ENCODE data around the gene RGL2.

Gene RGL2

GRCh38 chr6:33335916-33336315 lies 37.2 kb upstream of the RGL2 start:
- no peak for ATAC-seq (ENCODE audit: insufficient read depth, low read depth)
- Histone ChIP-seq H3K79me2 (ENCODE audit: insufficient read depth, low read length) (no peaks in the 10 kb centered on the region), H3K36me3 (ENCODE audit: insufficient read depth, low read length) (no peaks in the 10 kb centered on the region), H3K4me2 (ENCODE audit: insufficient read depth, low read length) (no peak overlapping the region), H3K4me3 (ENCODE audit: low read depth in 1 of 2, low read length in 2 of 2) (no peak overlapping the region), H3K9me3 (ENCODE audit: insufficient read depth, low read length, severe bottlenecking) (no peaks in the 10 kb centered on the region), H3K27me3 (ENCODE audit: insufficient read depth, low read length, poor library complexity) (no peaks in the 10 kb centered on the region), H2AFZ (ENCODE audit: low read depth, low read length) (no peak overlapping the region), H4K20me1 (ENCODE audit: insufficient read depth, low read length) (no peaks in the 10 kb centered on the region), H3K4me1 (ENCODE audit: insufficient read depth, low read length) (no peaks in the 10 kb centered on the region), H3K27ac (ENCODE audit: low read length) (no peak overlapping the region), H3K9ac (ENCODE audit: low read depth, low read length) (no peak overlapping the region)
- TF ChIP-seq CTCF (IDR thresholded peaks at IDR 0.05; ENCODE audit: borderline replicate concordance, extremely low read depth, low read length, poor library complexity, severe bottlenecking) (no peak), EZH2 (IDR thresholded peaks at IDR 0.05; ENCODE audit: borderline replicate concordance, low read depth, low read length, severe bottlenecking) (no peak)
- DNase-seq = no peak

GRCh38 chr6:33333666-33334065 lies 34.9 kb upstream of the RGL2 start:
- ATAC-seq (ENCODE audit: insufficient read depth, low read depth) (no peak), DNase-seq (no peak)
- TF ChIP-seq EZH2 (IDR thresholded peaks at IDR 0.05; ENCODE audit: borderline replicate concordance, low read depth, low read length, severe bottlenecking) (no peak), CTCF (IDR thresholded peaks at IDR 0.05; ENCODE audit: borderline replicate concordance, extremely low read depth, low read length, poor library complexity, severe bottlenecking) (no peak)
- Histone ChIP-seq H3K4me3 (ENCODE audit: low read depth in 1 of 2, low read length in 2 of 2) (no peak overlapping the region), H3K36me3 (ENCODE audit: insufficient read depth, low read length) (no peaks in the 10 kb centered on the region), H3K27me3 (ENCODE audit: insufficient read depth, low read length, poor library complexity) (no peaks in the 10 kb centered on the region), H3K4me1 (ENCODE audit: insufficient read depth, low read length) (no peaks in the 10 kb centered on the region), H3K4me2 (ENCODE audit: insufficient read depth, low read length) (no peak overlapping the region), H3K27ac (ENCODE audit: low read length) (no peak overlapping the region), H4K20me1 (ENCODE audit: insufficient read depth, low read length) (no peaks in the 10 kb centered on the region), H3K79me2 (ENCODE audit: insufficient read depth, low read length) (no peaks in the 10 kb centered on the region), H2AFZ (ENCODE audit: low read depth, low read length) (no peak overlapping the region), H3K9ac (ENCODE audit: low read depth, low read length) (no peak overlapping the region), H3K9me3 (ENCODE audit: insufficient read depth, low read length, severe bottlenecking) (no peaks in the 10 kb centered on the region)

GRCh38 chr6:33330736-33331135 lies 32.0 kb upstream of the RGL2 start:
- no peak for DNase-seq
- Histone ChIP-seq H3K27me3 (ENCODE audit: insufficient read depth, low read length, poor library complexity) (no peaks in the 10 kb centered on the region), H2AFZ (ENCODE audit: low read depth, low read length) (no peak overlapping the region), H3K4me2 (ENCODE audit: insufficient read depth, low read length) (no peak overlapping the region), H3K9me3 (ENCODE audit: insufficient read depth, low read length, severe bottlenecking) (no peaks in the 10 kb centered on the region), H3K36me3 (ENCODE audit: insufficient read depth, low read length) (no peaks in the 10 kb centered on the region), H4K20me1 (ENCODE audit: insufficient read depth, low read length) (no peaks in the 10 kb centered on the region), H3K4me3 (ENCODE audit: low read depth in 1 of 2, low read length in 2 of 2) (no peak overlapping the region), H3K79me2 (ENCODE audit: insufficient read depth, low read length) (no peaks in the 10 kb centered on the region), H3K9ac (ENCODE audit: low read depth, low read length) (no peak overlapping the region), H3K27ac (ENCODE audit: low read length) (no peak overlapping the region), H3K4me1 (ENCODE audit: insufficient read depth, low read length) (no peaks in the 10 kb centered on the region)
- no peak for ATAC-seq (ENCODE audit: insufficient read depth, low read depth)
- no peak for TF ChIP-seq EZH2 (IDR thresholded peaks at IDR 0.05; ENCODE audit: borderline replicate concordance, low read depth, low read length, severe bottlenecking)
- TF ChIP-seq CTCF (IDR thresholded peaks at IDR 0.05; ENCODE audit: borderline replicate concordance, extremely low read depth, low read length, poor library complexity, severe bottlenecking) = no peak

- no peak for TF ChIP-seq CTCF (IDR thresholded peaks at IDR 0.05; ENCODE audit: borderline replicate concordance, extremely low read depth, low read length, poor library complexity, severe bottlenecking)
- TF ChIP-seq EZH2 (IDR thresholded peaks at IDR 0.05; ENCODE audit: borderline replicate concordance, low read depth, low read length, severe bottlenecking) = no peak
- Histone ChIP-seq H4K20me1 (ENCODE audit: insufficient read depth, low read length) (no peaks in the 10 kb centered on the region), H3K27ac (ENCODE audit: low read length) (no peak overlapping the region), H3K36me3 (ENCODE audit: insufficient read depth, low read length) (no peaks in the 10 kb centered on the region), H3K4me3 (ENCODE audit: low read depth in 1 of 2, low read length in 2 of 2) (no peak overlapping the region), H3K27me3 (ENCODE audit: insufficient read depth, low read length, poor library complexity) (no peaks in the 10 kb centered on the region), H3K4me1 (ENCODE audit: insufficient read depth, low read length) (peaks cover 4% of the 10 kb centered on the region), H3K79me2 (ENCODE audit: insufficient read depth, low read length) (no peaks in the 10 kb centered on the region), H3K9ac (ENCODE audit: low read depth, low read length) (no peak overlapping the region), H3K9me3 (ENCODE audit: insufficient read depth, low read length, severe bottlenecking) (no peaks in the 10 kb centered on the region), H2AFZ (ENCODE audit: low read depth, low read length) (no peak overlapping the region), H3K4me2 (ENCODE audit: insufficient read depth, low read length) (no peak overlapping the region)
- DNase-seq = no peak
- no peak for ATAC-seq (ENCODE audit: insufficient read depth, low read depth)
These were observed 30.3 kb upstream of the RGL2 start for GRCh38 chr6:33329058-33329457.

Data from DND-41 (cell line).